H9 (cell line): ENCODE data around the gene DTHD1. TPM values are rescaled to one million over a fixed set of nuclear protein-coding genes. Genes with fewer than 3 reads are reported as not detected.

Source experiments
- DNase-seq: peaks from one replicate; pipeline ENCODE4 v3.0.0-alpha.2; 2017
- H2AFZ ChIP-seq: one replicate; pipeline ENCODE4 v1.6.1; 2013; ENCODE audit warnings: mild to moderate bottlenecking, low read length, control low read depth, moderate library complexity
- H2AK5ac ChIP-seq: 2 replicates; pipeline ENCODE4 v1.6.1; 2013; ENCODE audit warnings: low read length, control low read depth, mixed read lengths; ENCODE audit not compliant: insufficient read length
- H2BK120ac ChIP-seq: one replicate; pipeline ENCODE4 v1.6.1; 2013; ENCODE audit warnings: low read depth, mild to moderate bottlenecking, low read length, control low read depth, inconsistent platforms; ENCODE audit not compliant: poor library complexity, severe bottlenecking
- H2BK12ac ChIP-seq: 2 replicates; pipeline ENCODE4 v1.6.1; 2013; ENCODE audit warnings: low read length, control low read depth, mixed read lengths, low read depth; ENCODE audit not compliant: insufficient read length
- H2BK15ac ChIP-seq: 2 replicates; pipeline ENCODE4 v1.6.1; 2013; ENCODE audit warnings: low read depth, low read length, control low read depth
- H2BK20ac ChIP-seq: one replicate; pipeline ENCODE4 v1.6.1; 2013; ENCODE audit warnings: low read depth, mild to moderate bottlenecking, low read length, control low read depth, inconsistent platforms; ENCODE audit not compliant: poor library complexity, severe bottlenecking
- H2BK5ac ChIP-seq: 2 replicates; pipeline ENCODE4 v1.6.1; 2013; ENCODE audit warnings: low read length, control low read depth, mixed read lengths; ENCODE audit not compliant: insufficient read length
- H3K14ac ChIP-seq: 2 replicates; pipeline ENCODE4 v1.6.1; 2013; ENCODE audit warnings: low read length, control low read depth; ENCODE audit not compliant: insufficient read depth
- H3K18ac ChIP-seq: 2 replicates; pipeline ENCODE4 v1.6.1; 2013; ENCODE audit warnings: low read depth, mild to moderate bottlenecking, mixed read lengths, low read length, control low read depth; ENCODE audit not compliant: insufficient read length
- H3K23ac ChIP-seq: 2 replicates; pipeline ENCODE4 v1.6.1; 2013; ENCODE audit warnings: low read length, control low read depth, mixed read lengths, low read depth; ENCODE audit not compliant: insufficient read length
- H3K23me2 ChIP-seq: 2 replicates; pipeline ENCODE4 v1.6.1; 2013; ENCODE audit warnings: low read depth, mild to moderate bottlenecking, mixed read lengths, low read length, control low read depth; ENCODE audit not compliant: insufficient read length, poor library complexity, severe bottlenecking
- H3K27ac ChIP-seq: 2 replicates; pipeline ENCODE4 v1.5.1; 2013; ENCODE audit warnings: low read length, control low read depth, mixed read lengths, low read depth; ENCODE audit not compliant: insufficient read length
- H3K27me3 ChIP-seq: 2 replicates; pipeline ENCODE4 v1.6.1; 2013; ENCODE audit warnings: low read length, control low read depth, inconsistent platforms; ENCODE audit not compliant: insufficient read depth
- H3K4ac ChIP-seq: 2 replicates; pipeline ENCODE4 v1.6.1; 2013; ENCODE audit warnings: low read depth, mild to moderate bottlenecking, control low read depth, inconsistent platforms, low read length, moderate library complexity
- H3K4me1 ChIP-seq: 2 replicates; pipeline ENCODE4 v1.6.1; 2013; ENCODE audit warnings: low read length, control low read depth, inconsistent platforms; ENCODE audit not compliant: insufficient read depth
- H3K4me2 ChIP-seq: 2 replicates; pipeline ENCODE4 v1.6.1; 2013; ENCODE audit warnings: low read length, control low read depth, mixed read lengths; ENCODE audit not compliant: insufficient read length, insufficient read depth
- H3K56ac ChIP-seq: 2 replicates; pipeline ENCODE4 v1.6.1; 2013; ENCODE audit warnings: low read depth, mild to moderate bottlenecking, mixed read lengths, low read length, control low read depth; ENCODE audit not compliant: insufficient read length
- H3K79me1 ChIP-seq: 2 replicates; pipeline ENCODE4 v1.6.1; 2013; ENCODE audit warnings: low read depth, mild to moderate bottlenecking, moderate library complexity, low read length, control low read depth, inconsistent platforms; ENCODE audit not compliant: insufficient read depth, poor library complexity, severe bottlenecking
- H3K79me2 ChIP-seq: 2 replicates; pipeline ENCODE4 v1.6.1; 2013; ENCODE audit warnings: low read length, control low read depth, inconsistent platforms; ENCODE audit not compliant: insufficient read depth
- H3K9ac ChIP-seq: 2 replicates; pipeline ENCODE4 v1.6.1; 2013; ENCODE audit warnings: low read length, control low read depth, mixed read lengths; ENCODE audit not compliant: insufficient read length; ENCODE audit errors: extremely low read depth
- H3K9me3 ChIP-seq: one replicate; pipeline ENCODE4 v1.6.1; 2013; ENCODE audit warnings: low read depth, low read length, inconsistent platforms; ENCODE audit not compliant: control insufficient read depth
- H3T11ph ChIP-seq: one replicate; pipeline ENCODE4 v1.6.1; 2013; ENCODE audit warnings: mild to moderate bottlenecking, low read length, control low read depth, inconsistent platforms
- H4K20me1 ChIP-seq: one replicate; pipeline ENCODE4 v1.6.1; 2013; ENCODE audit not compliant: control insufficient read depth, insufficient read length, insufficient read depth
- H4K5ac ChIP-seq: 2 replicates; pipeline ENCODE4 v1.6.1; 2013; ENCODE audit warnings: low read depth, mild to moderate bottlenecking, mixed read lengths, low read length, control low read depth; ENCODE audit not compliant: insufficient read length
- H4K8ac ChIP-seq: replicated peaks from 2 replicates; pipeline ENCODE4 v1.6.1; 2013; ENCODE audit warnings: low read length, control low read depth, mixed read lengths, low read depth; ENCODE audit not compliant: insufficient read length
- H4K91ac ChIP-seq: 2 replicates; pipeline ENCODE4 v1.6.1; 2013; ENCODE audit warnings: low read depth, mild to moderate bottlenecking, moderate library complexity, mixed read lengths, low read length, control low read depth; ENCODE audit not compliant: insufficient read length
- H3K27ac Mint-ChIP-seq, 3 experiments: 2 replicates in 2 of 3; 3 replicates in 1 of 3; pipeline ENCODE4 v1.8.0; 2020 to 2021; ENCODE audit warnings: mixed read lengths in 3 of 3, mild to moderate bottlenecking in 1 of 3, moderate library complexity in 1 of 3
- H3K27me3 Mint-ChIP-seq: 2 replicates; pipeline ENCODE4 v1.8.0; 2021; ENCODE audit warnings: low read depth, mild to moderate bottlenecking, moderate library complexity, mixed read lengths
- H3K36me3 Mint-ChIP-seq, 3 experiments: 2 replicates in 2 of 3; 3 replicates in 1 of 3; pipeline ENCODE4 v1.8.0; 2020 to 2021; ENCODE audit warnings: low read depth in 3 of 3, mixed read lengths in 3 of 3; ENCODE audit not compliant: insufficient read depth in 1 of 3
- H3K4me1 Mint-ChIP-seq, 2 experiments: 2 replicates each; pipeline ENCODE4 v1.8.0; 2020; ENCODE audit warnings: mixed read lengths in 2 of 2
- H3K4me3 Mint-ChIP-seq, 2 experiments: 2 replicates in 1 of 2; 3 replicates in 1 of 2; pipeline ENCODE4 v1.8.0; 2020 to 2021; ENCODE audit warnings: mild to moderate bottlenecking in 2 of 2, mixed read lengths in 2 of 2, moderate library complexity in 1 of 2
- H3K9me3 Mint-ChIP-seq, 2 experiments: 2 replicates in 1 of 2; 3 replicates in 1 of 2; pipeline ENCODE4 v1.8.0; 2020; ENCODE audit warnings: mild to moderate bottlenecking in 2 of 2, mixed read lengths in 2 of 2, moderate library complexity in 1 of 2
- CTCF ChIP-seq: fragments of 200-600 bp; sonication (generic); conservative IDR thresholded peaks from 3 replicates; pipeline ENCODE4 v1.8.0; 2021; ENCODE audit warnings: antibody characterized with exemption, mild to moderate bottlenecking
- WGBS: extraction: QIAGEN DNeasy Blood & Tissue Kit; methylation state at CpG from one replicate; pipeline ENCODE4 v1.1.7; 2013; ENCODE audit warnings: missing lambda C conversion rate, low lambda C conversion rate, mixed read lengths; ENCODE audit not compliant: insufficient read length; ENCODE audit errors: extremely low coverage; 5-methylcytosine and 5-hydroxymethylcytosine counted together
- total RNA-seq: library from RNA; stranded (reverse); gene quantifications from 2 replicates; pipeline ENCODE4 v1.2.1, GENCODE V29; 2021

Gene DTHD1
- total RNA-seq, 1 experiment from 2014 or later = not detected

- Mint-ChIP-seq H3K27me3 (no peaks in the 10 kb centered on the region), H3K4me3 (no peak overlapping the region), H3K27ac (no peak overlapping the region), H3K4me1 (no peaks in the 10 kb centered on the region), H3K36me3 (no peaks in the 10 kb centered on the region), H3K9me3 (no peaks in the 10 kb centered on the region)
- H4K8ac ChIP-seq = no peak overlapping the region
- H3K9me3 ChIP-seq = no peaks in the 10 kb centered on the region
- H3K4ac ChIP-seq = no peak overlapping the region
- no peak overlapping the region for H3T11ph ChIP-seq
- no peak overlapping the region for H3K18ac ChIP-seq
- H4K5ac ChIP-seq = no peak overlapping the region
- H2AK5ac ChIP-seq = no peak overlapping the region
- 0 out of 2 replicates have a peak, but pooled peaks cover 2% of the 10 kb centered on the region for H3K27me3 ChIP-seq
- no peaks in the 10 kb centered on the region for H3K4me1 ChIP-seq
- TF ChIP-seq CTCF = no peak
- no peaks in the 10 kb centered on the region for H3K79me2 ChIP-seq
- no peak overlapping the region for H3K27ac ChIP-seq
- no peak overlapping the region for H3K9ac ChIP-seq
- H2AFZ ChIP-seq = no peak overlapping the region
- no CpG with 5 or more reads among the region's 3 CpGs for WGBS
- no peak for DNase-seq
- H2BK120ac ChIP-seq = no peak overlapping the region
- H4K91ac ChIP-seq = no peak overlapping the region
- H3K56ac ChIP-seq = no peak overlapping the region
- no peak overlapping the region for H2BK20ac ChIP-seq
- H2BK15ac ChIP-seq = no peak overlapping the region
- H3K4me2 ChIP-seq = no peak overlapping the region
- no peaks in the 10 kb centered on the region for H4K20me1 ChIP-seq
- no peaks in the 10 kb centered on the region for H3K79me1 ChIP-seq
- no peak overlapping the region for H2BK12ac ChIP-seq
- no peak overlapping the region for H2BK5ac ChIP-seq
- no peaks in the 10 kb centered on the region for H3K23me2 ChIP-seq
- H3K23ac ChIP-seq = no peak overlapping the region
- H3K14ac ChIP-seq = no peak overlapping the region
These were observed 57.6 kb downstream of the DTHD1 start for GRCh38 chr4:36338973-36339372.
